SK-N-SH (cell line): ENCODE measurements around the gene OSBPL5. TPM values are rescaled to one million over a fixed set of nuclear protein-coding genes. Genes with fewer than 3 reads are reported as not detected.

Experiments
- CTCF ChIA-PET: fragments of 300-600, 350-600 bp; formaldehyde crosslinking; extraction: SDS; loops from one replicate; lab custom pipeline; 2021; lab: Yijun Ruan, JAX
- POLR2A ChIA-PET: fragments of 350-600 bp; sonication (Branson Sonifier 250); formaldehyde crosslinking; extraction: SDS; loops from one replicate; lab custom pipeline; 2020; ENCODE audit warnings: antibody characterized with exemption, inconsistent platforms; lab: Yijun Ruan, JAX
- DNase-seq: peaks from one replicate; pipeline ENCODE4 v3.0.0; 2012
- H2AFZ ChIP-seq: fragments of 200-600 bp; sonication (generic); 2 replicates; pipeline ENCODE4 v1.8.1; 2016; ENCODE audit warnings: antibody characterized with exemption, mild to moderate bottlenecking, low read depth
- H3F3A ChIP-seq: fragments of 200-600 bp; sonication (generic); replicated peaks from 2 replicates; pipeline ENCODE3; 2016; ENCODE audit warnings: antibody characterized with exemption, mild to moderate bottlenecking; ENCODE audit not compliant: insufficient read depth
- H3K27ac ChIP-seq, 2 experiments: fragments of 200-500 bp in 1 of 2; fragments of 200-600 bp in 1 of 2; sonication (Bioruptor generic) in 1 of 2; sonication (generic), shearing (Covaris generic) in 1 of 2; 2 replicates each; pipeline versions ENCODE4 v1.5.1 to v1.6.1; 2014 to 2016; ENCODE audit warnings: low read depth in 2 of 2, inconsistent platforms in 1 of 2, low read length in 1 of 2, mild to moderate bottlenecking in 1 of 2, mixed read lengths in 1 of 2
- H3K27me3 ChIP-seq: fragments of 200-600 bp; sonication (generic), shearing (Covaris generic); 2 replicates; pipeline ENCODE4 v1.6.1; 2016; ENCODE audit warnings: mixed run types; ENCODE audit not compliant: insufficient read depth
- H3K36me3 ChIP-seq, 2 experiments: fragments of 200-500 bp in 1 of 2; fragments of 200-600 bp in 1 of 2; sonication (Bioruptor generic) in 1 of 2; sonication (generic) in 1 of 2; replicated peaks in 1 of 2; 2 replicates each; pipeline versions ENCODE3 to v1.5.1; 2014 to 2016; ENCODE audit warnings: low read length in 1 of 2, mild to moderate bottlenecking in 1 of 2; ENCODE audit not compliant: insufficient read depth in 2 of 2, control insufficient read depth in 1 of 2
- H3K4me1 ChIP-seq, 2 experiments: fragments of 200-500 bp in 1 of 2; fragments of 200-600 bp in 1 of 2; sonication (Bioruptor generic) in 1 of 2; sonication (generic), shearing (Covaris generic) in 1 of 2; 2 replicates each; pipeline versions ENCODE4 v1.5.1 to v1.6.1; 2014 to 2016; ENCODE audit warnings: low read depth in 1 of 2, low read length in 1 of 2, mixed run types in 1 of 2; ENCODE audit not compliant: insufficient read depth in 2 of 2, control insufficient read depth in 1 of 2
- H3K4me2 ChIP-seq: fragments of 200-600 bp; sonication (generic), shearing (Covaris generic); 2 replicates; pipeline ENCODE4 v1.6.1; 2017; ENCODE audit warnings: mixed run types
- H3K4me3 ChIP-seq, 2 experiments: fragments of 200-500 bp in 1 of 2; fragments of 200-600 bp in 1 of 2; sonication (Bioruptor generic) in 1 of 2; sonication (generic), shearing (Covaris generic) in 1 of 2; 2 replicates each; pipeline versions ENCODE4 v1.5.1 to v1.8.1; 2014 to 2016; ENCODE audit warnings: low read depth in 2 of 2, inconsistent platforms in 1 of 2, low read length in 1 of 2, mild to moderate bottlenecking in 1 of 2, mixed read lengths in 1 of 2, moderate library complexity in 1 of 2
- H3K79me2 ChIP-seq: fragments of 200-600 bp; sonication (generic); 2 replicates; pipeline ENCODE4 v1.8.1; 2017; ENCODE audit warnings: mild to moderate bottlenecking; ENCODE audit not compliant: insufficient read depth
- H3K9ac ChIP-seq: fragments of 200-600 bp; sonication (generic); 2 replicates; pipeline ENCODE4 v1.6.1; 2017; ENCODE audit warnings: mixed run types
- H3K9me2 ChIP-seq: fragments of 200-600 bp; sonication (generic); 2 replicates; pipeline ENCODE4 v1.6.1; 2017; ENCODE audit warnings: mixed run types
- H3K9me3 ChIP-seq: fragments of 200-600 bp; sonication (generic); 2 replicates; pipeline ENCODE4 v1.6.1; 2017; ENCODE audit warnings: mixed run types, mild to moderate bottlenecking, moderate library complexity
- H4K20me1 ChIP-seq: fragments of 200-600 bp; sonication (generic); 2 replicates; pipeline ENCODE4 v1.6.1; 2017; ENCODE audit warnings: mild to moderate bottlenecking, mixed run types; ENCODE audit not compliant: insufficient read depth
- ELF1 ChIP-seq: IDR thresholded peaks from 2 replicates; pipeline ENCODE4 v1.4.0; 2012
- EZH2phosphoT487 ChIP-seq: fragments of 200-600 bp; sonication (generic); IDR thresholded peaks from 2 replicates; pipeline ENCODE4 v1.6.1; 2017; ENCODE audit warnings: low read depth, mixed run types, mild to moderate bottlenecking, antibody characterized with exemption, moderate library complexity, borderline replicate concordance
- FOXM1 ChIP-seq: IDR thresholded peaks from 2 replicates; pipeline ENCODE4 v1.4.0; 2012; ENCODE audit warnings: low read depth, mild to moderate bottlenecking
- IRF3 ChIP-seq: fragments of 150-350 bp; IDR thresholded peaks from 2 replicates; pipeline ENCODE4 v1.6.1; 2016; ENCODE audit warnings: mild to moderate bottlenecking, low read depth, low read length
- MXI1 ChIP-seq: IDR thresholded peaks from 2 replicates; pipeline ENCODE4 v1.6.1; 2012; ENCODE audit warnings: mild to moderate bottlenecking, low read depth, low read length, improper control_type of control experiment
- NRF1 ChIP-seq: IDR thresholded peaks from 2 replicates; pipeline ENCODE4 v1.6.1; 2012; ENCODE audit warnings: low read depth, mild to moderate bottlenecking, low read length
- RAD21 ChIP-seq: IDR thresholded peaks from 2 replicates; pipeline ENCODE4 v1.6.1; 2012; ENCODE audit warnings: mild to moderate bottlenecking, low read length
- RFX5 ChIP-seq: IDR thresholded peaks from 2 replicates; pipeline ENCODE4 v1.6.1; 2012; ENCODE audit warnings: mild to moderate bottlenecking, improper control_type of control experiment, low read length
- SMC3 ChIP-seq: IDR thresholded peaks from 2 replicates; pipeline ENCODE4 v1.6.1; 2012; ENCODE audit warnings: low read depth, low read length, improper control_type of control experiment
- YY1 ChIP-seq: IDR thresholded peaks from 2 replicates; pipeline ENCODE4 v1.4.0; 2012; ENCODE audit warnings: low read depth, mild to moderate bottlenecking
- WGBS: methylation state at CpG from one replicate; pipeline ENCODE4 v1.1.6; 2017; ENCODE audit warnings: low lambda C conversion rate; 5-methylcytosine and 5-hydroxymethylcytosine counted together
- polyA plus RNA-seq, 3 experiments: library from polyadenylated mRNA; depleted of rRNA; stranded (reverse); fragments of >200 nt; gene quantifications; 2 replicates each; pipeline ENCODE4 v1.2.3, GENCODE V29; 2012
- TF ChIP-seq, protein P1 (sequence below): fragments of 200-600 bp; sonication (generic); IDR thresholded peaks from 2 replicates; pipeline ENCODE4 v1.6.1; 2017; ENCODE audit warnings: antibody characterized with exemption, mild to moderate bottlenecking, moderate library complexity
- TF ChIP-seq, protein P2 (sequence below): IDR thresholded peaks from 2 replicates; pipeline ENCODE4; 2012
- TF ChIP-seq, protein P3 (sequence below): IDR thresholded peaks from 2 replicates; pipeline ENCODE4 v1.6.1; 2012; ENCODE audit warnings: mild to moderate bottlenecking, low read depth, low read length, moderate library complexity
- TF ChIP-seq, protein P4 (sequence below): IDR thresholded peaks from 2 replicates; pipeline ENCODE4 v1.4.0; 2012; ENCODE audit warnings: low read depth, borderline replicate concordance

OSBPL5 gene
- polyA plus RNA-seq, 1 of the 3 experiments (the other 2 are of a cell fraction): 10.9 TPM

- TF ChIP-seq, protein P1, sequence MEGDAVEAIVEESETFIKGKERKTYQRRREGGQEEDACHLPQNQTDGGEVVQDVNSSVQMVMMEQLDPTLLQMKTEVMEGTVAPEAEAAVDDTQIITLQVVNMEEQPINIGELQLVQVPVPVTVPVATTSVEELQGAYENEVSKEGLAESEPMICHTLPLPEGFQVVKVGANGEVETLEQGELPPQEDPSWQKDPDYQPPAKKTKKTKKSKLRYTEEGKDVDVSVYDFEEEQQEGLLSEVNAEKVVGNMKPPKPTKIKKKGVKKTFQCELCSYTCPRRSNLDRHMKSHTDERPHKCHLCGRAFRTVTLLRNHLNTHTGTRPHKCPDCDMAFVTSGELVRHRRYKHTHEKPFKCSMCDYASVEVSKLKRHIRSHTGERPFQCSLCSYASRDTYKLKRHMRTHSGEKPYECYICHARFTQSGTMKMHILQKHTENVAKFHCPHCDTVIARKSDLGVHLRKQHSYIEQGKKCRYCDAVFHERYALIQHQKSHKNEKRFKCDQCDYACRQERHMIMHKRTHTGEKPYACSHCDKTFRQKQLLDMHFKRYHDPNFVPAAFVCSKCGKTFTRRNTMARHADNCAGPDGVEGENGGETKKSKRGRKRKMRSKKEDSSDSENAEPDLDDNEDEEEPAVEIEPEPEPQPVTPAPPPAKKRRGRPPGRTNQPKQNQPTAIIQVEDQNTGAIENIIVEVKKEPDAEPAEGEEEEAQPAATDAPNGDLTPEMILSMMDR: no peak
These were observed 28.3 kb downstream of the OSBPL5 start (continued) for GRCh38 chr11:3136546-3137455.

- Histone ChIP-seq H3K27me3 (no peaks in the 10 kb centered on the region), H4K20me1 (peaks cover 33% of the 10 kb centered on the region), H3K9me3 (no peaks in the 10 kb centered on the region), H3F3A (no peaks in the 10 kb centered on the region), H3K27ac (no peak overlapping the region), H3K4me2 (no peak overlapping the region), H3K79me2 (no peaks in the 10 kb centered on the region), H3K4me3 (no peak overlapping the region), H2AFZ (no peak overlapping the region), H3K9me2 (no peaks in the 10 kb centered on the region), H3K36me3 (no peaks in the 10 kb centered on the region), H3K4me1 (peaks cover 0 to 14% of the 10 kb centered on the region in 2 experiments; a peak in 1 of 4 replicates), H3K9ac (no peak overlapping the region)
- DNase-seq: no peak
- 100% methylated on average over 2 of the region's 15 CpGs for WGBS
- ChIA-PET POLR2A (no interaction called here), CTCF (interaction anchor here (0.6 to 1.8 kb wide), 5 partner anchors 12 to 99 kb away, joined by 3 to 11 read pairs (median 3); no protein-coding TSS in a partner anchor)
- TF ChIP-seq IRF3: no peak
- TF ChIP-seq SMC3: no peak
- TF ChIP-seq, protein P2, sequence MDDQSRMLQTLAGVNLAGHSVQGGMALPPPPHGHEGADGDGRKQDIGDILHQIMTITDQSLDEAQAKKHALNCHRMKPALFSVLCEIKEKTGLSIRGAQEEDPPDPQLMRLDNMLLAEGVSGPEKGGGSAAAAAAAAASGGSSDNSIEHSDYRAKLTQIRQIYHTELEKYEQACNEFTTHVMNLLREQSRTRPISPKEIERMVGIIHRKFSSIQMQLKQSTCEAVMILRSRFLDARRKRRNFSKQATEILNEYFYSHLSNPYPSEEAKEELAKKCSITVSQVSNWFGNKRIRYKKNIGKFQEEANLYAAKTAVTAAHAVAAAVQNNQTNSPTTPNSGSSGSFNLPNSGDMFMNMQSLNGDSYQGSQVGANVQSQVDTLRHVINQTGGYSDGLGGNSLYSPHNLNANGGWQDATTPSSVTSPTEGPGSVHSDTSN: no peak
- no peak for TF ChIP-seq RAD21
- no peak for TF ChIP-seq NRF1
- TF ChIP-seq EZH2phosphoT487: no peak
- TF ChIP-seq, protein P3, sequence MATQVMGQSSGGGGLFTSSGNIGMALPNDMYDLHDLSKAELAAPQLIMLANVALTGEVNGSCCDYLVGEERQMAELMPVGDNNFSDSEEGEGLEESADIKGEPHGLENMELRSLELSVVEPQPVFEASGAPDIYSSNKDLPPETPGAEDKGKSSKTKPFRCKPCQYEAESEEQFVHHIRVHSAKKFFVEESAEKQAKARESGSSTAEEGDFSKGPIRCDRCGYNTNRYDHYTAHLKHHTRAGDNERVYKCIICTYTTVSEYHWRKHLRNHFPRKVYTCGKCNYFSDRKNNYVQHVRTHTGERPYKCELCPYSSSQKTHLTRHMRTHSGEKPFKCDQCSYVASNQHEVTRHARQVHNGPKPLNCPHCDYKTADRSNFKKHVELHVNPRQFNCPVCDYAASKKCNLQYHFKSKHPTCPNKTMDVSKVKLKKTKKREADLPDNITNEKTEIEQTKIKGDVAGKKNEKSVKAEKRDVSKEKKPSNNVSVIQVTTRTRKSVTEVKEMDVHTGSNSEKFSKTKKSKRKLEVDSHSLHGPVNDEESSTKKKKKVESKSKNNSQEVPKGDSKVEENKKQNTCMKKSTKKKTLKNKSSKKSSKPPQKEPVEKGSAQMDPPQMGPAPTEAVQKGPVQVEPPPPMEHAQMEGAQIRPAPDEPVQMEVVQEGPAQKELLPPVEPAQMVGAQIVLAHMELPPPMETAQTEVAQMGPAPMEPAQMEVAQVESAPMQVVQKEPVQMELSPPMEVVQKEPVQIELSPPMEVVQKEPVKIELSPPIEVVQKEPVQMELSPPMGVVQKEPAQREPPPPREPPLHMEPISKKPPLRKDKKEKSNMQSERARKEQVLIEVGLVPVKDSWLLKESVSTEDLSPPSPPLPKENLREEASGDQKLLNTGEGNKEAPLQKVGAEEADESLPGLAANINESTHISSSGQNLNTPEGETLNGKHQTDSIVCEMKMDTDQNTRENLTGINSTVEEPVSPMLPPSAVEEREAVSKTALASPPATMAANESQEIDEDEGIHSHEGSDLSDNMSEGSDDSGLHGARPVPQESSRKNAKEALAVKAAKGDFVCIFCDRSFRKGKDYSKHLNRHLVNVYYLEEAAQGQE: no peak
- TF ChIP-seq, protein P4, sequence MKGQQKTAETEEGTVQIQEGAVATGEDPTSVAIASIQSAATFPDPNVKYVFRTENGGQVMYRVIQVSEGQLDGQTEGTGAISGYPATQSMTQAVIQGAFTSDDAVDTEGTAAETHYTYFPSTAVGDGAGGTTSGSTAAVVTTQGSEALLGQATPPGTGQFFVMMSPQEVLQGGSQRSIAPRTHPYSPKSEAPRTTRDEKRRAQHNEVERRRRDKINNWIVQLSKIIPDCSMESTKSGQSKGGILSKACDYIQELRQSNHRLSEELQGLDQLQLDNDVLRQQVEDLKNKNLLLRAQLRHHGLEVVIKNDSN: no peak
- no peak for TF ChIP-seq YY1
- TF ChIP-seq, protein P1: no peak
- TF ChIP-seq FOXM1: no peak
- TF ChIP-seq ELF1: no peak
- no peak for TF ChIP-seq MXI1
- no peak for TF ChIP-seq RFX5
These were observed 29.3 kb downstream of the OSBPL5 start for GRCh38 chr11:3135481-3136440.
